ENCODE measurements around the gene OR11A1. TPM values are rescaled to one million over a fixed set of nuclear protein-coding genes. Genes with fewer than 3 reads are reported as not detected.
"Not testable (repeated sequence)": the region's sequence is repeated elsewhere in the genome, so short reads cannot be mapped to it uniquely, and the experiment has no call there.

The OR11A1 gene
- total RNA-seq, 1 experiment from 2014 or later, result not detected

- Histone ChIP-seq H3K27ac (ENCODE audit: low read depth, low read length, poor library complexity, severe bottlenecking) (no peak within 1 kb of the TSS), H3K27me3 (replicated peaks; ENCODE audit: insufficient read depth, low read depth, low read length, poor library complexity) (peaks cover 31% of the 10 kb centered on the region), H3K36me3 (ENCODE audit: insufficient read depth, low read length, poor library complexity, severe bottlenecking) (no peaks in the 10 kb centered on the region), H3K9me3 (ENCODE audit: low read depth, low read length, poor library complexity, severe bottlenecking) (no peaks in the 10 kb centered on the region), H3K4me1 (ENCODE audit: insufficient read depth, low read length, poor library complexity, severe bottlenecking) (no peaks in the 10 kb centered on the region), H3K4me3 (ENCODE audit: low read depth, low read length, poor library complexity, severe bottlenecking) (no peak within 1 kb of the TSS)
- no TSS peak for BruUV-seq (replicated peaks)
- POLR2A ChIA-PET (ENCODE audit: low non-redundant PET), result no interaction called here
- CTCF ChIA-PET, result no interaction called here
- intact Hi-C loops (cut with micrococcal nuclease; ENCODE audit: unreplicated experiment), result no loop called here
- no peak for DNase-seq (ENCODE audit: low spot score)
- no peak for TF ChIP-seq EZH2 (IDR thresholded peaks at IDR 0.05; ENCODE audit: borderline replicate concordance, low read depth, low read length, poor library complexity, severe bottlenecking)
- TF ChIP-seq, protein P1, sequence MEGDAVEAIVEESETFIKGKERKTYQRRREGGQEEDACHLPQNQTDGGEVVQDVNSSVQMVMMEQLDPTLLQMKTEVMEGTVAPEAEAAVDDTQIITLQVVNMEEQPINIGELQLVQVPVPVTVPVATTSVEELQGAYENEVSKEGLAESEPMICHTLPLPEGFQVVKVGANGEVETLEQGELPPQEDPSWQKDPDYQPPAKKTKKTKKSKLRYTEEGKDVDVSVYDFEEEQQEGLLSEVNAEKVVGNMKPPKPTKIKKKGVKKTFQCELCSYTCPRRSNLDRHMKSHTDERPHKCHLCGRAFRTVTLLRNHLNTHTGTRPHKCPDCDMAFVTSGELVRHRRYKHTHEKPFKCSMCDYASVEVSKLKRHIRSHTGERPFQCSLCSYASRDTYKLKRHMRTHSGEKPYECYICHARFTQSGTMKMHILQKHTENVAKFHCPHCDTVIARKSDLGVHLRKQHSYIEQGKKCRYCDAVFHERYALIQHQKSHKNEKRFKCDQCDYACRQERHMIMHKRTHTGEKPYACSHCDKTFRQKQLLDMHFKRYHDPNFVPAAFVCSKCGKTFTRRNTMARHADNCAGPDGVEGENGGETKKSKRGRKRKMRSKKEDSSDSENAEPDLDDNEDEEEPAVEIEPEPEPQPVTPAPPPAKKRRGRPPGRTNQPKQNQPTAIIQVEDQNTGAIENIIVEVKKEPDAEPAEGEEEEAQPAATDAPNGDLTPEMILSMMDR (conservative IDR thresholded peaks at IDR 0.05; ENCODE audit: low read depth, low read length), result no peak
Observed at GRCh38 chr6:29439006-29439405, 17.9 kb downstream of the OR11A1 start, which contains the start of gene OR10C1. TSS of gene OR10C1 (plus strand) at chr6:29439306. CDS start at chr6:29440016, 710 bp downstream.

DNA sequence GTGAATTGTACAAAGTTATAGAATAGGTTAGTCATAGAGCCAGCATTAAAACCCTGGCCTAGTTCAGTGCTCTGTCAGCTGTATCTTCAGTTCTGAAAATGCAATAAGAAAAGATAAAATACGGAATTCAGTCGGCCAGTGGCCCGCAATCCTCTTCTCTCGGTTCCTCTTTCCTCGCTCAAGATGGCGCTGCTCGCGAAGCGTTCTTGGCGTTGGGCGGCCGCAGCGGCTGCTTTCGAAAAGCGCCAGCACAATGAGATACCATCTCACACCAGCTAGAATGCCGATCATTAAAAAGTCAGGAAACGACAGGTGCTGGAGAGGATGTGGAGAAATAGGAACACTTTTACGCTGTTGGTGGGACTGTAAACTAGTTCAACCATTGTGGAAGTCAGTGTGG lies 20.1 kb downstream of the OR11A1 start:
- intact Hi-C loops (cut with micrococcal nuclease; ENCODE audit: unreplicated experiment); H3K4me3 ChIP-seq (ENCODE audit: low read depth, low read length, poor library complexity, severe bottlenecking); H3K4me1 ChIP-seq (ENCODE audit: insufficient read depth, low read length, poor library complexity, severe bottlenecking); H3K9me3 ChIP-seq (ENCODE audit: low read depth, low read length, poor library complexity, severe bottlenecking); H3K27ac ChIP-seq (ENCODE audit: low read depth, low read length, poor library complexity, severe bottlenecking); POLR2A ChIA-PET (ENCODE audit: low non-redundant PET); CTCF ChIA-PET; DNase-seq (ENCODE audit: low spot score); H3K36me3 ChIP-seq (ENCODE audit: insufficient read depth, low read length, poor library complexity, severe bottlenecking); BruUV-seq (replicated peaks): not testable (repeated sequence)
- H3K27me3 ChIP-seq (replicated peaks; ENCODE audit: insufficient read depth, low read depth, low read length, poor library complexity), result peaks cover 25% of the 10 kb centered on the region

DNA sequence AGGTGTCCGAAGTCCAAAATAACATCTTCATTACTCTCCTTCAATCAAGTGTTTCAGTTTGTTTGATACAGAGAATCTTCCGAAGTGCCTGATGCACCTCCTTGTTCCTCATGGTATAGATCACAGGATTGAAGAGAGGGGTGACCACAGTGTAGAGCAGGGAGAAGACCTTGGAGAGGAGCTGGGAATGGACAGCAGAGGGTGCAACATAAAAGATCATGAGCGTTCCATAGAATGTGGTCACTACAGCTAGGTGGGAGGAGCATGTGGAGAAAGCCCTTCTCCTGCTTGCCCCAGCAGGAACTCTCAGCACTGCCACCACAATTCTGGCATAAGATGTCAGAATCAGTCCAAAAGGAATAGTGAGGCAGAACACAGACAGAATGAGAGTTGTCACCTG lies 30.2 kb downstream of the OR11A1 start:
- H3K9me3 ChIP-seq (ENCODE audit: low read depth, low read length, poor library complexity, severe bottlenecking), result no peaks in the 10 kb centered on the region
- no peak overlapping the region for H3K4me3 ChIP-seq (ENCODE audit: low read depth, low read length, poor library complexity, severe bottlenecking)
- peaks cover 30% of the 10 kb centered on the region for H3K27me3 ChIP-seq (replicated peaks; ENCODE audit: insufficient read depth, low read depth, low read length, poor library complexity)
- no peaks in the 10 kb centered on the region for H3K4me1 ChIP-seq (ENCODE audit: insufficient read depth, low read length, poor library complexity, severe bottlenecking)
- H3K27ac ChIP-seq (ENCODE audit: low read depth, low read length, poor library complexity, severe bottlenecking), result no peak overlapping the region
- intact Hi-C loops (cut with micrococcal nuclease; ENCODE audit: unreplicated experiment), result no loop called here
- no TSS peak for BruUV-seq (replicated peaks)
- ChIA-PET CTCF (no interaction called here), POLR2A (ENCODE audit: low non-redundant PET) (no interaction called here)
- no peak for TF ChIP-seq EZH2 (IDR thresholded peaks at IDR 0.05; ENCODE audit: borderline replicate concordance, low read depth, low read length, poor library complexity, severe bottlenecking)
- TF ChIP-seq, protein P1 (conservative IDR thresholded peaks at IDR 0.05; ENCODE audit: low read depth, low read length), result no peak
- no peaks in the 10 kb centered on the region for H3K36me3 ChIP-seq (ENCODE audit: insufficient read depth, low read length, poor library complexity, severe bottlenecking)
- DNase-seq (ENCODE audit: low spot score), result no peak

GRCh38 chr6:29425075-29425474 lies 31.8 kb downstream of the OR11A1 start:
- Histone ChIP-seq H3K27ac (ENCODE audit: low read depth, low read length, poor library complexity, severe bottlenecking) (no peak overlapping the region), H3K36me3 (ENCODE audit: insufficient read depth, low read length, poor library complexity, severe bottlenecking) (no peaks in the 10 kb centered on the region), H3K27me3 (replicated peaks; ENCODE audit: insufficient read depth, low read depth, low read length, poor library complexity) (peaks cover 22% of the 10 kb centered on the region), H3K9me3 (ENCODE audit: low read depth, low read length, poor library complexity, severe bottlenecking) (peaks cover 6% of the 10 kb centered on the region), H3K4me3 (ENCODE audit: low read depth, low read length, poor library complexity, severe bottlenecking) (no peak overlapping the region), H3K4me1 (ENCODE audit: insufficient read depth, low read length, poor library complexity, severe bottlenecking) (no peaks in the 10 kb centered on the region)
- TF ChIP-seq EZH2 (IDR thresholded peaks at IDR 0.05; ENCODE audit: borderline replicate concordance, low read depth, low read length, poor library complexity, severe bottlenecking), result no peak
- TF ChIP-seq, protein P1 (conservative IDR thresholded peaks at IDR 0.05; ENCODE audit: low read depth, low read length), result no peak
- POLR2A ChIA-PET (ENCODE audit: low non-redundant PET), result no interaction called here
- intact Hi-C loops (cut with micrococcal nuclease; ENCODE audit: unreplicated experiment), result no loop called here
- CTCF ChIA-PET, result no interaction called here
- no peak for DNase-seq (ENCODE audit: low spot score)
- no TSS peak for BruUV-seq (replicated peaks)
